HG03460 (cell line): ENCODE measurements around the gene MYO7B.

Experiments used
- ATAC-seq: cut with Tn5 transposase; IDR thresholded peaks from one replicate; pipeline ENCODE4 v1.9.1; 2021; ENCODE audit not compliant: unreplicated experiment

The MYO7B gene

GRCh38 chr2:127674241-127675209, 139.0 kb downstream of the MYO7B start:
- ATAC-seq: no peak

DNA sequence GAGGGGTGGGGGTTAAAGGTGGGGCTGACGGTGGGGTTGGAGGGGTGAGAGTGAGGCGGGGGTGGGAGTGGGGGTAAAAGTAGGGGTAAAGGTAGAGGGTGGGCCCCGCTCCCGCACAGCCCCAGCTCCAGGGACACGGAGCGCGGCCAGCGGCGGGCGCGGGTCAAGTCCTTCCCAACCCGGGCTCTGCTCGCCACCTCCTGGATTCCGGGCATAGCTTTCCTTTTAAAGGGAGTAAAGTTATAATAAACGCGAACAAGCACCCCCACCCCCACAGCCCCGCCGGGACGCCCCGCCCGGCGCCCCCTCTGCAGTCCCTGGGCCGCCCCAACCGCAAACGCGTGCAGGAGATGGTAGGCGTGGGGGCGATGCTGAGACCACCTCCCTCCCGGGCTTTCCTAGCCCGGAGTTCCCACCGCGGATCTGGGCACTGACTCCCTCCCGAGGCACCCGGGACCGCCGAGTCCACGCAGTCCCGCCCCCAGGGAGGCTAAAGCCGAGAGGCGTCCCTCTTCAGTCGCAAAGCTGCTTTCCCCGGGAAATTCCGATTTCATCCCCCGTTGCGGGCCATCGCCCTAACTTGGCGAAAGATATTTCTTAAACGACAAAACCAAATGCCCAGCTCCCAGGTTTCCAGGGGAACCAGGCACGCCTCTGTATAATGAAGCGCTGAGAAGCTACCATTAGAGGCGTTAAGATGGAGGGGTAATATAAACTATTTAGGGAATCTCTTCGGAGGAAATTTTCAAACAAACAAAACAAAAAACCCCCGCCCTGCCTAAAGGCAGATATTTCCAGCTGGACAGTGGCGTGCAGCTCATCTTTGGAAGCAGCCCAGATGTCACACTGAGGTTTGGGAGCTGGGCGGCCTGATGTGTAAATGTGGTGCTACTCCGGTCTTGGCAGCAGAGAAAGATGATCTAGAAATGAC, 140.1 kb downstream of the MYO7B start, which contains the start of gene LIMS2:
LIMS2 (minus strand) TSS at position 200 of the 931 bp plus-strand sequence. CDS start 506 bp downstream, outside the sequence.
- no peak for ATAC-seq

DNA sequence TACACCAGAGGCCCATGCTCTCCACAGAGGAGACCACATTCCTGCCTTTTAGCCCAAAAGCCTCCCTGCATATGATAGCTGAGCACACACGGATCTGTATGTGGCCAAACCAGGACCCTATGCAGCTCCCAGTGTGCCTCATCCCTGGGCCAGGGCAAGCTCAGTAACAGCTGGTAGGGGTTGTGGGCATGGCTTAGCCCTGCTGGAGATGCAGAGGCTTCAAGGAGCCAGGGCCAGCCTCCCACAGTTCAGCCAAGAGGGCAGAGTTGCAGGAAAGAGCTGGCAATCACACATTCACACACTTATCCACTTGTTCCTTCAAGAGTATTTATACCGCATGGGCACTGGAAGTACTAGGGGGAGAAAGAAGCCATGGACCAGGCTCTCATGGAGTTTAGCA, 141.4 kb downstream of the MYO7B start:
- no peak for ATAC-seq

- ATAC-seq: no peak
Measured at GRCh38 chr2:127678531-127678930, 143.0 kb downstream of the MYO7B start.

- ATAC-seq: no peak
Measured at GRCh38 chr2:127678991-127679390, 143.5 kb downstream of the MYO7B start.

DNA sequence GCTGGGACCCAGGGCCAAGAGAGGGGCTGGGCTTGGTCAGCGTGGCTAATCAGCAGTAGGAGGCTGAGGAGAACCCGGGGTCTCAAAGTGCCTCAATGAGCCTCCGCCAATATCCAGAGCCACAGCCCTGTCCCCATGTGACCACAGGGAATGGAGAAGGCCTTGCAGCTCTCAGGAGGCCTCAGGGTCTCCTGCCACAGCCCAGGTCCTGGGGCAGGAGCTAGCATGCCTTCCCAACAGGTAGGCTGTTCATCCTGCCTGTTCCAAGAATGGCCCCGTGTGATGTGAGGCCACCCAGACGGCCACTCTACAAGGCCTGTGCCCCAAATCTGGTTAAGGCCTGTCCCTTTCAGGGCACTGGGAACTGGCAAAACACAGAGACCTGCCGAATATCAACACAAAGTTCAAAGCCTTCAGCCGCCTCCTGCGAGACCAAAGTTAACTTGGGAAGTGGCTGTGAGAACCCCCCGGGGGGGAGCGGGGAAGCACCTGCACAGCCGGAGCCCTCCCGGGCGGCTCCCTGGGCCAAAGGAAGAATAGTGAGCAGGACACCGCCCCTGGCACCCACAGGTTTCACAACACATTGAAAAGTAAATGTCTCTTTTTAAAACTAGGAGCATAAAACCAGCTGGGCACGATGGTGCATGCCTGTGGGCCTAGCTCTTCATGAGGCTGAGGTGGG, 144.3 kb downstream of the MYO7B start:
- ATAC-seq: no peak

DNA sequence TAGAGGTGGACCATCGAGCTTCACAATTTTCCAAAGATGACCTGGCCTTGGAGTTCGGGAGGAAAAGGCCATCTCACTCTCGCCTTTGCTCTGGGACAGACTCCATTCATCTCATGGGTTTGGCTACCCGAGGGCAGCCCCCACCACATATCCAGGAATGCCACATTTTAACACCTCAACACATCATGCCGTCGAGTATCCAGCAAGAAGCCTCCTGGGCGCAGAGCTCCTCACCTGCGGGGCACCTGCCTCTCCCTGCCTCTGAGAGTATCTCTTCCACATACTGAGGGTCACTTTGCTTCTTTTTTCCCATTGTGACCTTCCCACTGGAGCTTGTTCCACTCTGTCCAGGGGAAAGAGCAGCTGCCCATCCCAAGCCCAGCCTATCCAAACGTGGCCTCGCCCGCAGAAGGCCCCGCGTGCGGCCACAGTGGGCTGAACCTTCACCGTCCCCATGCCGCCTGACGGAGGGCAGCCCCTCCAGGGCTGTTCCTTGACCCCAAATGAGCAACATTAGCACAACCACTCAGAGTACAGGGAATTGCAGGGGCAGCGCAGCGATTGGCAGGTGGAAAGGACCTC, 145.3 kb downstream of the MYO7B start:
- ATAC-seq: no peak

DNA sequence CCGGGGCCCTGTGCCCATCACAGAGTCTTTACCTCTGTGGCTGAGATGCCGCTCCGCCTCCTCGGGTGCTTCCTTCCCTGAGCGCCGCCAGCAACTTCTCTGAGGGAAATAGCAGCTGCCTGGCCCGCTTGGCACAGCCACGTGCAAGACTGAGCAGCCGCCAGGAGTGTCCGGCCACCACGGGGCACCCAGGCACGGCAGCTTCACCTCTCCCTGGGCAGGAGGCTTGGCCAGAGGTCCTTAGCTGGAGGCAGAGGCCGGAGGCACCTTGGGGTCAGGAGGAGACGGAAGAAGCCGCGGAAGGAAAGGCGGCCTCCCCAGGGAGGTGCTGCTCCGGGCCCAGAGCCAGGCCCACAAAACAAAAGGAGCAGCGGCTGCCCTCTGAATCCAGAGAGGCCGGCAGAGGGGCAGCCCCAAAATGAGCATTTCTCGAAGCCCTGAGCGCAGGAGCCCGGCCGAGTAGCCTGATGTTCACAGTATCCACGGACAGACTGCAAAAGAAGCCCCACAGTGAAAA, 145.9 kb downstream of the MYO7B start:
- no peak for ATAC-seq

GRCh38 chr2:127681976-127682857, 146.7 kb downstream of the MYO7B start:
- no peak for ATAC-seq

GRCh38 chr2:127683056-127683455, 147.6 kb downstream of the MYO7B start:
- no peak for ATAC-seq

DNA sequence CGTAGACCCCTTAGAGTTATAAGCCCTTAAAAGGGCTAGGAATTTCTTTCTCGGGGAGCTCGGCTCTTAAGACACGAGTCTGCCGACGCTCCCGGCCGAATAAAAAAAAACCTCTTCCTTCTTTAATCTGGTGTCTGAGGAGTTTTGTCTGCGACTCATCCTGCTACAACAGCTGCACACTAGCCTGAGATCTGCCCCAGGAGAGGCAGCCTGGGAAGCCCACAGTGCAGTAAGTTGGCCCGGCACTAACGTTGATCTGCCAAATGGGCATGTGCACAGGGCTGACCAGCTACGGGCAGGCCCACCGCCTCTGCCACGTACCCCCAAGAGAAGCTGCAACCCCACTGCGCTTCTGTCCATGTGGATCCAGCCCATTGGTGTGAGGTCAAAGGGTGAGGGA, 148.3 kb downstream of the MYO7B start:
- ATAC-seq: no peak

DNA sequence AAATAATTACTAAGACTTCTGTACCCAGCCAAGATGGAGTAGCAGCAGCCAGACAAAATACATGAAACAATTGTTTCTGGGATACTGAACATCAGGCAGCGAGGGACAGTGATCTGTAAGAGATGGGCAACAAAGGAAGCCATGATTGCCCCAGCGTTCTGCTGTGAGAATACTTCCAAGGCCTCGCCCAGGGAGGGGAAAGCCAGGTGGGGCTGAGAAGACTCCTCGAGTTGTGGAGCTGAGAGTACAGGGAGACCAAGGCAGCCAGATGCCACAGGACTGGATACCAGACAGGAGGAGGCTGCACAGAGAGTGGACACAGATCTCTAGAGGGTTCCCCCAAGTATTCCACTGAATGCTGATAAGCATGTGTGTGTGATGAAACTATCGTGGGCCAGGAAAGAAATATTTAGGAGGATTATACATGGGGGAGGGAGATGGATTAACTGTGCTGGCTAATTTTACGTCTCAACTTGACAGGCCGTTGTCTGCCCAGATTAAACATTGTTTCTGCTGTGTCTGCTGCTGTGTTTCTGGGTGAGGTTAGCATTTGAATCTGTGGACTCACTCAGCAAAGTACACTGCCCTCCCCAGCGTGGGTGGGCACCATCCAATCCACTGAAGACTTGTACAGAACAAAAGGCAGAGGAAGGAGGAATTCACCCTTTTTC, 150.1 kb downstream of the MYO7B start:
- no peak for ATAC-seq
